HG03196 (cell line): ENCODE results near the gene MAPK11.

Source experiments
- ATAC-seq: cut with Tn5 transposase; IDR thresholded peaks from one replicate; pipeline ENCODE4 v1.9.1; 2021; ENCODE audit not compliant: unreplicated experiment

Gene MAPK11

GRCh38 chr22:50250555-50251476 lies 19.4 kb downstream of the MAPK11 start, which contains the start of gene HDAC10:
Gene HDAC10 (minus strand): TSS chr22:50251265. CDS start chr22:50251032, 233 bp downstream.
- peak; percentile 44 for ATAC-seq

- ATAC-seq = no peak
Measured at GRCh38 chr22:50250249-50250554, 20.0 kb downstream of the MAPK11 start.

GRCh38 chr22:50249341-50250248 lies 20.6 kb downstream of the MAPK11 start:
- ATAC-seq = no peak

GRCh38 chr22:50248196-50249081 lies 21.7 kb downstream of the MAPK11 start:
- ATAC-seq = no peak

- no peak for ATAC-seq
Measured at GRCh38 chr22:50247748-50248147, 22.4 kb downstream of the MAPK11 start.

GRCh38 chr22:50246242-50247175 lies 23.7 kb downstream of the MAPK11 start:
- no peak for ATAC-seq

GRCh38 chr22:50245214-50246072 lies 24.7 kb downstream of the MAPK11 start:
- ATAC-seq = no peak

- ATAC-seq = peak; percentile 65
Measured at GRCh38 chr22:50244420-50245213, 25.6 kb downstream of the MAPK11 start, which contains the start of gene TUBGCP6. Gene TUBGCP6 (minus strand): TSS chr22:50245023. CDS start chr22:50244459, 564 bp downstream.

- ATAC-seq = no peak
Measured at GRCh38 chr22:50243685-50244419, 26.3 kb downstream of the MAPK11 start.

GRCh38 chr22:50242406-50242949 lies 27.7 kb downstream of the MAPK11 start:
- no peak for ATAC-seq

GRCh38 chr22:50238755-50239154 lies 31.4 kb downstream of the MAPK11 start:
- no peak for ATAC-seq

GRCh38 chr22:50236731-50237409 lies 33.3 kb downstream of the MAPK11 start:
- no peak for ATAC-seq

- no peak for ATAC-seq
Measured at GRCh38 chr22:50233223-50233622, 37.0 kb downstream of the MAPK11 start.

GRCh38 chr22:50232481-50233151 lies 37.6 kb downstream of the MAPK11 start:
- ATAC-seq = no peak

- ATAC-seq = no peak
Measured at GRCh38 chr22:50229370-50229769, 40.8 kb downstream of the MAPK11 start.

GRCh38 chr22:50228366-50228765 lies 41.8 kb downstream of the MAPK11 start:
- ATAC-seq = no peak
